ENCODE measurements around the gene TRAPPC3L.

Gene TRAPPC3L

GRCh38 chr6:116461932-116462885, 83.3 kb downstream of the TRAPPC3L start:
- FAIRE-seq, result no peak

GRCh38 chr6:116461331-116461931, 84.1 kb downstream of the TRAPPC3L start, which contains the start of gene CALHM6:
Gene CALHM6, plus strand, starts transcription at chr6:116461375. Its CDS starts 555 bp downstream, at chr6:116461930.
- FAIRE-seq, result no peak

GRCh38 chr6:116459927-116460326, 85.6 kb downstream of the TRAPPC3L start:
- no peak for FAIRE-seq

- FAIRE-seq, result no peak
Measured at GRCh38 chr6:116458264-116458663, 87.2 kb downstream of the TRAPPC3L start.

GRCh38 chr6:116456927-116457326, 88.6 kb downstream of the TRAPPC3L start:
- no peak for FAIRE-seq

GRCh38 chr6:116456106-116456505, 89.4 kb downstream of the TRAPPC3L start:
- FAIRE-seq, result no peak

GRCh38 chr6:116452531-116452930, 93.0 kb downstream of the TRAPPC3L start:
- FAIRE-seq, result no peak

GRCh38 chr6:116451916-116452315, 93.6 kb downstream of the TRAPPC3L start:
- FAIRE-seq, result no peak

GRCh38 chr6:116450769-116451740, 94.4 kb downstream of the TRAPPC3L start:
- no peak for FAIRE-seq

- FAIRE-seq, result no peak
Measured at GRCh38 chr6:116450185-116450710, 95.2 kb downstream of the TRAPPC3L start.

- no peak for FAIRE-seq
Measured at GRCh38 chr6:116449565-116449964, 95.9 kb downstream of the TRAPPC3L start.

GRCh38 chr6:116447496-116448011, 97.9 kb downstream of the TRAPPC3L start:
- FAIRE-seq, result no peak

- FAIRE-seq, result no peak
Measured at GRCh38 chr6:116447052-116447451, 98.4 kb downstream of the TRAPPC3L start.

GRCh38 chr6:116446399-116446798, 99.1 kb downstream of the TRAPPC3L start:
- FAIRE-seq, result no peak

- FAIRE-seq, result no peak
Measured at GRCh38 chr6:116445102-116445501, 100.4 kb downstream of the TRAPPC3L start.

Measured in colon (tissue), 2 donors.